Cardiac fibroblast (primary cell): ENCODE data around the gene YWHAE.

Experiments
- DNase-seq, 2 donors: peaks; one replicate each; pipeline versions ENCODE4 v3.0.0 to v3.0.0-alpha.2; 2010; ENCODE audit warnings: low read depth in 2 of 2
- H3K4me3 ChIP-seq, 2 donors: replicated peaks in 1 of 2; 1 replicate in 1 of 2; 2 replicates in 1 of 2; pipeline ENCODE4 v1.5.1; 2011; ENCODE audit warnings: low read depth in 2 of 2, low read length in 2 of 2, mild to moderate bottlenecking in 2 of 2, moderate library complexity in 1 of 2
- TF ChIP-seq, protein P1 (sequence below): IDR thresholded peaks from one replicate; pipeline ENCODE4 v1.5.1; 2011; ENCODE audit warnings: low read depth, mild to moderate bottlenecking, low read length, inconsistent platforms

The YWHAE gene

DNA sequence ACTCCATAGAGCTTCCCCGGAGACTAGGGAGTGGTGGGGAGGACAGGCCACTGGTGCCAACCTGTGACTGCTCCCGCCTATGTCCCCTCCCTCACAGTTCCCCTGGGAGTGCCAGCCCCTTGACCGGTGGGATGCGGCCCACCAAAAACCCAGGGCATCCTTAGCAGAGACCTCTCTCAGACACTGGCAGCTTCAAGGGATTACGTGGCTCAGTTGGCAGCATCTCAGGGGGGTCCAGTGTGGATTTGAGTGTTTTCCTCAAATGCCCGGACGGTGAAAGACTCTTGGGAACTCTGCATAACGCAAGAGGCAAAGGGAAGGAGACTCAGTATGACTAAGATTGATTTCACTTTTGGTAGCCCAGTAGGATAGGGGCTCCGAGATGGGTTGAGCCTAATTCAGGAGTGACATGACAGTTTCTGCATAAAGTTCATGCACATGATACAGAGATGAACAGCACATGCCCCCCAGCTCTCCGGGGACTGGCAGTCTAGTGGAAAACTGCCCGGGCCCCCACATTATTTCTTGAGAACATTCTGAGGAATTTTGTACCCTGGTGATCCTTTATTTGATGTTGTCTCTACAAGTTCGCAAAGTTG is 70.2 kb downstream of the YWHAE start:
- DNase-seq = no peak

DNA sequence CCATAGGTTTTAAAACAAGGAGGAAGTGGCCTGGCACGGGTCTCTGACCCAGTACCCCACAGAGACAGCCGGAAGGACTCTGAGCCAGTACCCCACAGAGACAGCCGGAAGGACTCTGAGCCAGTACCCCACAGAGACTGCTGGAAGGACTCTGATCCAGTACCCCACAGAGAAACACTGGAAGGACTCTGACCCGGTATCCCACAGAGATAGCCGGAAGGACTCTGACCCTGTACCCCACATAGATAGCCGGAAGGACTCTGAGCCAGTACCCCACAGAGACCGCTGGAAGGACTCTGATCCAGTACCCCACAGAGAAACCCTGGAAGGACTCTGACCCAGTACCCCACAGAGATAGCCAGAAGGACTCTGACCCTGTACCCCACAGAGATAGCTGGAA is 71.6 kb downstream of the YWHAE start:
- TF ChIP-seq, protein P1, sequence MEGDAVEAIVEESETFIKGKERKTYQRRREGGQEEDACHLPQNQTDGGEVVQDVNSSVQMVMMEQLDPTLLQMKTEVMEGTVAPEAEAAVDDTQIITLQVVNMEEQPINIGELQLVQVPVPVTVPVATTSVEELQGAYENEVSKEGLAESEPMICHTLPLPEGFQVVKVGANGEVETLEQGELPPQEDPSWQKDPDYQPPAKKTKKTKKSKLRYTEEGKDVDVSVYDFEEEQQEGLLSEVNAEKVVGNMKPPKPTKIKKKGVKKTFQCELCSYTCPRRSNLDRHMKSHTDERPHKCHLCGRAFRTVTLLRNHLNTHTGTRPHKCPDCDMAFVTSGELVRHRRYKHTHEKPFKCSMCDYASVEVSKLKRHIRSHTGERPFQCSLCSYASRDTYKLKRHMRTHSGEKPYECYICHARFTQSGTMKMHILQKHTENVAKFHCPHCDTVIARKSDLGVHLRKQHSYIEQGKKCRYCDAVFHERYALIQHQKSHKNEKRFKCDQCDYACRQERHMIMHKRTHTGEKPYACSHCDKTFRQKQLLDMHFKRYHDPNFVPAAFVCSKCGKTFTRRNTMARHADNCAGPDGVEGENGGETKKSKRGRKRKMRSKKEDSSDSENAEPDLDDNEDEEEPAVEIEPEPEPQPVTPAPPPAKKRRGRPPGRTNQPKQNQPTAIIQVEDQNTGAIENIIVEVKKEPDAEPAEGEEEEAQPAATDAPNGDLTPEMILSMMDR = no peak
- no peak overlapping the region for H3K4me3 ChIP-seq
- DNase-seq = no peak

More for the DNA sequence above, 70.2 kb downstream of the YWHAE start:
- no peak overlapping the region for H3K4me3 ChIP-seq
- TF ChIP-seq, protein P1 = no peak

DNA sequence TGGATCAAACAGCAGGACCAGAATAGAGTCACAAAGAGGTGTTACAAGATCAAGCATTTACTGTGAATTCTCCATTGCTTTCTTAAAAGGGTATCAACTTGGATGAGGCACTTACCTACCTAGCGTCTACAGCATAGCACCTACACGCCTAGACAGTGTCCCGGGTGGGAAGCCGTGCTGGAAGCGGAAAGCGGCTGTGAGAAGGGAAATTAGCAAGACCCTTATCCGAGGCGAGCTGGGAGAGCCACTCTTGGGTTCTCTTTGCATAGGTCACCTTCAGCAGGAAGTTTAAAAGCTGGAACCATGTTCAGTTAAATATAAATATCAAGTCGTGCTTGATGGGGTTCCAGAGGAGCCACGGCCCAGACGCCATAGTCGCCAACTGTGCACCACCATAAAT is 74.3 kb downstream of the YWHAE start:
- DNase-seq = no peak
- H3K4me3 ChIP-seq = no peak overlapping the region
- TF ChIP-seq, protein P1 = no peak

DNA sequence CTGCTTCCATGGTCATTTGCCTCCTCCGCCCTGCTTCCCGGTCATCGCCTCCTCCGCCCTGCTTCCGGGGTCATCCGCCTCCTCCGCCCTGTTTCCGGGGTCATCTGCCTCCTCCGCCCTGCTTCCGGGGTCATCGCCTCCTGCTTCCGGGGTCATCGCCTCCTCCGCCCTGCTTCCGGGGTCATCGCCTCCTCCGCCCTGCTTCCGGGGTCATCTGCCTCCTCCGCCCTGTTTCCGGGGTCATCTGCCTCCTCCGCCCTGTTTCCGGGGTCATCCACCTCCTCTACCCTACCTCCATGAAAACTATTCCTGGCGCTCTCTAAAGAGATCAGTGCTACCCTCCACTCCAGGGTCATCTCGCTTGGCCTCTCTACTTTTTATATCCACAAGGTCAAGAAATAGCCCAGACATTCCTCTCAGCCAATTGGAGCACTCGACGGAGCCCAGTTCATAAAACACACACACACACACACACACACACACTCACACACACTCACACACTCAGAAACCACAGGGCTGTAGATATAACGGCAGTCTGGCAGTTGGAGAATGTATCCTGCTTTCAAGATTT is 75.7 kb downstream of the YWHAE start:
- H3K4me3 ChIP-seq = no peak overlapping the region
- TF ChIP-seq, protein P1 = no peak
- no peak for DNase-seq

DNA sequence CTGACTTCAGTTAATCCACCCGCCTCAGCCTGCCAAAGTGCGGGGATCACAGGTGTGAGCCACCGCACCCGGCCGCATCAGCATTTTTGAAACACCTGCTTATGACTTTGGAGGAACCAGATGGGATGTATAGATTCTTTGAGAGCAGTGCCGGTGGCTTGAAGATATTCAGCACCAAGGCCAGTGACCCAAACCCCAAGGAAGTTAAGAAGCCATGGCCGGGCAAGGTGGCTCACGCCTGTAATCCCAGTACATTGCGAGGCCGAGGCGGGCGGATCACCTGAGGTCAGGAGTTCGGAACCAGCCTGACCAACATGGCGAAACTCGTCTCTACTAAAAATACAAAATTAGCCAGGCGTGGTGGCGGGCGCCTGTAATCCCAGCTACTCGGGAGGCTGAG is 76.7 kb downstream of the YWHAE start:
- no peak overlapping the region for H3K4me3 ChIP-seq
- TF ChIP-seq, protein P1 = no peak
- peak in 1 of 2 donors; percentile 19 for DNase-seq

DNA sequence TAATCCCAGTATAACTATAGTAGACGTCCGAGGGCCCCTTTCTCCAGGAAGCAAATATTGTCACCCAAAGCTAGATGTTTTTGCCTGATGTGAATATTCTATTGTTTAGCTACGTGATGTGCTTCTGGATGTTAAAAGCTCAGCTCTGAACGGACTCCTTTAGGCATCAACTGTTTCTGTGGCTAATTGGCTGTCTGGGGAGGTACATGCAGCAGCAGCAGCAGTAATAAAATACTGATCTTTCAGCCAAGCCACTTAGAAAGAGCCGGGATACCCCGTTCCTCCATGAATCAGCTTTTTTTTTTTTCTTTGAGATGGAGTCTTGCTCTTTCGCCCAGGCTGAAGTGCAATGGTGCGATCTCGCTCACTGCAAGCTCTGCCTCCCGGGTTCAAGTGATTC is 77.5 kb downstream of the YWHAE start:
- H3K4me3 ChIP-seq = no peak overlapping the region
- DNase-seq = no peak
- TF ChIP-seq, protein P1 = no peak

DNA sequence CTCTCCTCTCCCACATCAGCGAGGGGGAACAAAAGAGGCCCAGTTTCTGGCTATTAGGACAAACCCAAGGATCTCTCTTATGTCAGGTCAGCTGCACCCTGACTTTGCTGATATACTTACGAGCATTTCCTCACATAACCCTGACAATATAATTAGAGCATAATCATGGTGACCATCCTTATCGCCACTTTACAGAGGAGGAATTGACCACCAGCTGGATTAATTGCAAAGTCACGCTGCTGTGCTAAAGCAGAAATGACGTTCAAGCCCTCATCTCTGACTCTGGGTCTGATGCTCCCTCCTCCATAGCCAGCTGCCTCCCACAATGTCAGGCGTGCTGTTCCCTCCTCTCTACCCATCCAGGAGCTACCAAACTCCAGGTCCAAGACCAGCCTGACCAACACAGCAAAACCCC is 78.0 kb downstream of the YWHAE start:
- no peak for DNase-seq
- TF ChIP-seq, protein P1 = no peak
- H3K4me3 ChIP-seq = no peak overlapping the region
